GM18502 (cell line): ENCODE results near the gene CHL1.

ENCODE experiments used
- ATAC-seq: cut with Tn5 transposase; IDR thresholded peaks from one replicate; pipeline ENCODE4 v1.9.1; 2021; ENCODE audit warnings: mild to moderate bottlenecking; ENCODE audit not compliant: unreplicated experiment, poor library complexity

CHL1 gene

GRCh38 chr3:377158-377561 is 180.6 kb downstream of the CHL1 start:
- ATAC-seq, result peak; percentile 72

GRCh38 chr3:380801-381200 is 184.2 kb downstream of the CHL1 start:
- no peak for ATAC-seq

DNA sequence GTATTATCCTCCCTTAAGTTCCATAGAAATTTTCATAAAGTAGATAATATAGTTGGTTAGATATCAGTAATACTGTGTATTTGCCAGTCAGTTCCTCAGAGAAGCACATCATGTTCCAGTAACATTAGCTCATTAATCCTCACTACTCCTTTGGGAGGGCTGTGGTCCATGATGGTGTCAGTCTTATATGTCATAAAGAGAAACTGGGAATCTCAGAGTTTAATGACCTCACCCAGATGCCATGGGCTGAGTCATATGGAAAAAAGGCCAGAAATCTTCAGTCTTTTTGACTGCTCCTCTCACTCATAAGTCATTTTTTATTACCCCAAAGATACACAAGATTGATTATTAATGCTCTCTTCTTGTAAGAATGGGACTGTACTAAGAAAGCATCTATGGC is 188.6 kb downstream of the CHL1 start:
- ATAC-seq, result no peak

- no peak for ATAC-seq
These were observed 198.2 kb downstream of the CHL1 start for GRCh38 chr3:394775-395174.

DNA sequence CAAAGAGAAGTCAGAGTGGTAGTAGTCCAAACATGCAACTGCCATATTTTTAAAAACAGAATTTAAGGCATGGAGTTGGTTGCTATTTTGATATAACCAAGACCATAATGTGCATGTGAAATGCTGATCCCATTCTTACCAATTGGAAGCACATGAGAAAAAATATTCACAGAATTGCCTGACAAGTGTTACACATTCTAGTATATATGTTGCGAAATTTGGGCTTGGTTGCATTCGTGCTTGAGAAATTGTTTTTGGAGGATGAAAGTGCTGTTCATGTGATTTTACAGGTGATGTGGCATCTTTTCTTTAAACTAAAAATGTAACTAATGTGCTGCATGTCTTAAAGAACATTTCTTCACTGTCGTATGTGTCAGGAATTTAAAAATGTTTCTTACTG is 199.7 kb downstream of the CHL1 start:
- ATAC-seq, result no peak

DNA sequence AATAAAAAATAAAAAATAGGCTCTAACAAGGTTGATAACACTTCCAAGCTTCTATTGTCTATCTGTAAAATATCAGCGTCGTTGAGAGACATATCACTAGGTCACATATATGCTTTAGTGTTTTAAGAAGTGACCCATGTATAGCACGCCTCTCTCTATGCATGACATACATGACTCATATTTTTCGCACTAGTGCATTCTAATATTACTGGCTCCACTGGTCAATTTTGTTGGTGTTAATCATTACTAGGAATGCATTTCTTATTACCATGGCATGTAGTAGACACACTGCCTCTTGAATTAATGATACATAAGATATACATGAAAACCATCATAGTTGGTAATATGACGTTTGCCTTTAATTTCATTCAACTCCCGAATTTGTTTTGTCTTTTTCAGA is 203.1 kb downstream of the CHL1 start:
- no peak for ATAC-seq

DNA sequence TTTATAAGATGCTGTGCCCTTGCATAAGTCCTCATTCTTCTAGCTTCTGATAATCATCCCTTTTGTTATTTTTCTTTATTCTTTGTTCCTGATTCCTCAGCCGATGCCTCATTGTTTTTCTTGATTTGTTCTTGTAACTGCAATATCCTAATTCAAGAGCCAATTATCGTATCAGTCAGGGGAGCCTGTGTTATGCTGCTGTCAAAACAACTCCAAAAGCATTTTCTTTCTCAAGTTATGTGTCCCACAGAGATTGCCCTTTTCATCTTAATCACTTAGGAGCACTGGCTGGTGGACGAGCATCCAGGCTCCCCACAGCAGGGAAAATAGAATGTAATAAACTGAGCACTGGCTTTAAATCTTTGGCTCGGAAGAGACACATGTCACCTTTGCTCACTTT is 207.3 kb downstream of the CHL1 start:
- no peak for ATAC-seq

- ATAC-seq, result no peak
These were observed 212.4 kb downstream of the CHL1 start for GRCh38 chr3:409011-409410.

DNA sequence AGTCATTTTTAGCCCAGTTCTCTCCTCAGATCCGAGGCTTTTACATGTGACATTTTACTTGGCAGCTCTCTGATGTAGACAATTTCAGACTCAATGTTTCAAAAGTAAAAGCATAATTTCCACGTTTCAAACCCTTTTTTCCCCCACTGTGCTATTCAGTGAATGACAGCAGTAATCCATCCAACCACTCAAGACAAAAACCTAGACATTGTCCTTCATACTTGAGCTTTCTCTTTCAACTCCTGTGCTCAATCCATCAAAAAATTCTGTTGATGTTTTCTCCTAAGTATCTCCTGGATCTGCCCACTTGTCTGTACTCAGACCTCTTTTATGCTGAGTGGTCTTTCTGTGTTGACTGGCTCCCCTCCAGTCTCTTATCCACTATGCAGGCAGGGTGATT is 214.7 kb downstream of the CHL1 start:
- no peak for ATAC-seq

GRCh38 chr3:414063-414462 is 217.5 kb downstream of the CHL1 start:
- ATAC-seq, result peak; percentile 54

DNA sequence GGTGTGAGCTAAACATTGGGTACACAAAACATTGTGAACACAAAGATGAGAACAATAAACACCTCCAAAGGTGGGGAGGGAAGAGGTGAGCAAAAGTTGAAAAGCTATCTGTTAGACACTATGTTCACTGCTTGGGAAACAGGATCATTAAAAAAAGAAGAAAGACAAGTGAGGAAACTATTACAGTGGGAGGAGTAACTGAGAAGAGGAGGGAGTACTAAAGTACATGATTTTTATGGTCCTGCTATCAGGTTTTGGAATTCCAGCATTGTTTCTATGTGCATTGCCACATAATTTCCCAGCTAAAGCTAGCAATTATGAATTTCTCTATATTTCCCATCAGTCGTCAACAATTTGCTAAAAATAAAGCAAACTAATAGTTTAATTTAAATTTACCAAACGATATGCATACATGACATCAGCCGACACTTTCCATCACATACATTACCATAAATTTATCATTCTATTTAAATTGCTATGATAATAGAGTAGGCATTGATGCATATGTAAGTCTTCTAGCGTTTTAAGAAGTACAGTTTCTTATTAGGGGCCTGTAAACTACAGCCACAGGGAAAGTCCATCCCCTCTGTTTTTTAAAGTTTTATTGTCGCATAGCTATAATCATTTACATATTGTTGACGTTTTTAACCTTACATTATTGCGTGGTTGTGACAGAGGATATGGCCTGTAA is 221.8 kb downstream of the CHL1 start:
- no peak for ATAC-seq

GRCh38 chr3:420584-420983 is 224.0 kb downstream of the CHL1 start:
- peak; percentile 90 for ATAC-seq

DNA sequence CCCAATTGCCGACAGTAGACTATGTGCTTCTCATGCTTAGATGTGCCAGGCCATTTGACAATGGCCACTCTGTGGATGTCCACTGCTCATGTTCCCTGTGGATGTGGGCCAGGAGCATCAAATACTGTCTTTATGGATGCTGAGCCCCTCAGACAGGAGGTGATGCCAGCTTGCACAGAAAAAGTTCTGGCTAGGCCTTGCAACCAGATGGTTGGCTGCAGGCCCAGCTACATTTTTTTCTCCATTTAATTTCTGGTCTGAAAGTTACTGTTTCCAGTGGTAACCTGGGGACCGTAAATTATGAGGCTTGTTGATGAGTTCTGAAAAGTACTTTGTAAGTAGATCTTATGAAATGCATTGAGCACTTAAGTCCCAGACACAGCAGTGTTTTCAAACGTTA is 228.5 kb downstream of the CHL1 start:
- no peak for ATAC-seq

- no peak for ATAC-seq
These were observed 229.5 kb downstream of the CHL1 start for GRCh38 chr3:426072-426471.

DNA sequence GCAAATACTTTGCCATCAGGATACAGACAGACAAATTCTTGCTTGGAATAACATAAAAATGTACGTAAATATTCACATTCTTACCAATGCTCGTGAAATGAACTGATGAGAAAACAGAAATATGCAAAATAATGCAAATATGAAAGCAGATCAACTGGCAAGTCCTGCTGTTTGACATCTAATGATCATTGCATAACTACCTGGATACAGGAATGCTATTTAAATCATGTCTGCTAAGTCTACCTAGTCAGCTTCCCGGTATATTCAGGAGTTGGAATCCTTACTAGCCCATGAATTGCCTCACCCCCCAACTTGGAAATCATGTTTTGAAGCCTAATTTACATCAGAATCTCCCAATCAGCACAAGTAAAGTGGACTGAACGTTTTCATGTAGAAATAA is 230.6 kb downstream of the CHL1 start:
- no peak for ATAC-seq

DNA sequence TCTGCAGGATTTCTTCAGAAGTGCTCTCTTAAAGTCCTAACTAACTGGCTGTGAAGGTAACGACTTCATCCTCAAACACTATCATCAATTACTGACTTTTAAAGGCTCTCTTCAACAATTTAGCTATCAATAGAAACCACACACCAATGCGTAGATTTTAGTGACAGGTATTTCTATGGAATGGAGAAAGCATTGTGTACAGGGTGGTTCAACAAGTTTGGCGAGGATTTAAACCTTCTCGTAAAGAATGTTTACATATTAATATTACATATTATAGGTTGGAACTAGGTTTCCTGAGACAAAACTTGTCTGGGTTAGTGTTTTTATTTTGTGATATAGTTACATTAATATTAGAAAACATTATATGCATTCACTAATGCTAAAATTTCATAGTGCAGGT is 233.6 kb downstream of the CHL1 start:
- no peak for ATAC-seq

DNA sequence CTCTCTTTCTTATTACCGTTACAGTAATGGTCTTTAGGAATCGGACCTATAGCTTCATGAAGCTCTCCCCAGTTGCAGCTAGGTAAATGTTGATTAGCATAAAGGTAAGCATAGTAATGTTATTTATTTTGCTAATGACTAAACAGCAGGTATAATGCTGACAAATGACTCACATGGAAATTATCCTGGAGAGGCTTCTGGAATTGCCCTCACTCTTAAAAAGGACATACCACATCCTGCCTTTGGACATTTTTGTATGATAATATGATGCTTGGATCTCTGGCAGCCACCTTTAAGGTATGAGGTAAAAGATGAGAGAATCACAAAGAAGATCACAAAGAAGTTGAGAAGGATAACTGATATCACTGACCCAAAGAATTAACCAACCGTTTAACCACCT is 238.6 kb downstream of the CHL1 start:
- no peak for ATAC-seq

GRCh38 chr3:436053-436452 is 239.5 kb downstream of the CHL1 start:
- ATAC-seq, result no peak

DNA sequence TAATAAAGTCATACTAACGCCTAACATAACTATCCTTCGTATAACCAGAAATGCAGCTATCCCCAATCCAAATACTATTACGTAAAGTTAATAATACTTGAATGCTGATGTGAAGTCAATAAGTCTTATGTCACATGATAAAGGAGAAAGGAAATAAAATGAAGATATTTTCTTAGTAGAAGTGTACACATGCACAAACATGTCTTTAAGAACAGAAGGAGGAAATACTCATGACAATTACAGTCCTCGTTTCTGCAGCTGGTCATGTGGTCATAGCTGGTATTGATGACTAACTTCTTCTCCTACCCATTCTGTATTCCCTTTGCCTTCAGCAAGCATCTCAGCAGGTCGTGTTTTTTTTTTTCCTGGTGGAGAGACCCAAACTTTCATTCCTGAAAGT is 244.3 kb downstream of the CHL1 start:
- ATAC-seq, result no peak

DNA sequence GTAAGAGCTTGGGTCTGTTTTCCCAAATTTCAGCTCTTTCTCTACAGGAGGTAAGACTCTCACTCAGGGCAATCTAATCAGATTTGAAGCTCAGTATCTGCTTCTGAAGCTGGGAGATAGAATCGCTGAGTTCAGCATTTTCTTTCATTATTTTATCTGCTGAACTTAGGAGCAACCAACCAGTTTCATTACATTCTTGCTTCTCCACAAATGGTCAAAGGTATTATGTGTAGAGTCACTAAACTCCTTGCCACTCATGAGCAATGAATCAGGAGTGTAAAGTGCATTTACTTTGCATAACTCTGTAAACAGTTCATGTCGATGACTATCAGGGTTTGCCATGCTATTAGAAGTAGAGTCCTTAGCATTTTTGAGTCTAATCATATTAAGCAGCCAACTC is 249.4 kb downstream of the CHL1 start:
- no peak for ATAC-seq

- ATAC-seq, result no peak
These were observed 251.1 kb downstream of the CHL1 start for GRCh38 chr3:447671-448070.

DNA sequence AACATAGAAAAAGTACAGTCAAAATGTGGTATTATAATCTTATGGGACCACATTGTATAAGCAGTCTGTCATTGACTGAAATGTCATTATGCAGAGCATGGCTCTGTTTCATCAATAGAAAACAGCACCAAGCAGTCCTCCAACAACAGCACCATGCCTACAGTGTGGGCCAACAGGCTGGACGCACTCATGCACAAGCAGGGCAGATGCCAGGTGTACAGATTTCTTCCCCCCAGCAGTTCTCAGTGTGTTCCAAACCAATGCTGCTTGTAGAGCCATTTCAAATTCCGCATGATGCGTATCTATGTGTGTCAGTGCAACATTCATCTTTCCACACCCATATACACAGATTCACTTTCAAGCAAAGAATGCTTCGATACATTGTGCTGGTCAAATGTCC is 253.1 kb downstream of the CHL1 start:
- ATAC-seq, result no peak

DNA sequence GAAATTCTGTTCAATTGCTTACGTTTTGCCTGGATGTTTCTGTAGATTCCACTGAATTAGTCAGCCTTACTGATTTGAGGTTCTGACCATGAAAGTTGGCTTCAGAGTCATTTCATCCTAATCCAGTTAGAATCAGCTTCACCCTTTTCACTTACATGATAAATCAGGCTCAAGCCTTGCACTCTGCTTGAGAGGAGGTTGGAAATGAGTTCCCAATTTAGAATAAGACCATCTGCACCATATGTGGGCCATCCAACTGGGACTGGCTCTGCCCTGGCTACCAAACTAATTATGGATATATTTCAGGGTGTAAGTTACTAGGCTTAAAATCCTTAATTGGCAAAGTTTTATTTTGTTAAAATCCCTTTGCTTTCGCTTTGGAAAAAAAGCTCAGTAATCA is 255.7 kb downstream of the CHL1 start:
- no peak for ATAC-seq
